GM12873 (cell line): ENCODE measurements around the gene NAV2.

Experiments
- CTCF ChIP-seq: IDR thresholded peaks from 2 replicates; pipeline ENCODE4 v1.5.1; 2012; ENCODE audit warnings: low read depth, mild to moderate bottlenecking, moderate library complexity, low read length, control low read depth; ENCODE audit not compliant: insufficient read depth; ENCODE audit errors: missing control alignments

Gene NAV2

GRCh38 chr11:19959648-19960059, 247.0 kb downstream of the NAV2 start:
- TF ChIP-seq CTCF, result no peak

GRCh38 chr11:19961225-19961624, 248.6 kb downstream of the NAV2 start:
- TF ChIP-seq CTCF, result no peak

- TF ChIP-seq CTCF, result no peak
Measured at GRCh38 chr11:19962053-19962800, 249.6 kb downstream of the NAV2 start.

GRCh38 chr11:19962801-19963175, 250.2 kb downstream of the NAV2 start:
- TF ChIP-seq CTCF, result no peak

- no peak for TF ChIP-seq CTCF
Measured at GRCh38 chr11:19963697-19964387, 251.2 kb downstream of the NAV2 start.

- no peak for TF ChIP-seq CTCF
Measured at GRCh38 chr11:19966441-19966840, 253.8 kb downstream of the NAV2 start.

- no peak for TF ChIP-seq CTCF
Measured at GRCh38 chr11:19966927-19967326, 254.3 kb downstream of the NAV2 start.
